HG03432 (cell line): ENCODE measurements around the gene MGAT4B.
A peak's percentile ranks its signal among the peaks of the same experiment; 100 is the strongest.

Source experiments
- ATAC-seq: cut with Tn5 transposase; IDR thresholded peaks from one replicate; pipeline ENCODE4 v1.9.1; 2021; ENCODE audit warnings: mild to moderate bottlenecking, moderate library complexity; ENCODE audit not compliant: unreplicated experiment

The MGAT4B gene

DNA sequence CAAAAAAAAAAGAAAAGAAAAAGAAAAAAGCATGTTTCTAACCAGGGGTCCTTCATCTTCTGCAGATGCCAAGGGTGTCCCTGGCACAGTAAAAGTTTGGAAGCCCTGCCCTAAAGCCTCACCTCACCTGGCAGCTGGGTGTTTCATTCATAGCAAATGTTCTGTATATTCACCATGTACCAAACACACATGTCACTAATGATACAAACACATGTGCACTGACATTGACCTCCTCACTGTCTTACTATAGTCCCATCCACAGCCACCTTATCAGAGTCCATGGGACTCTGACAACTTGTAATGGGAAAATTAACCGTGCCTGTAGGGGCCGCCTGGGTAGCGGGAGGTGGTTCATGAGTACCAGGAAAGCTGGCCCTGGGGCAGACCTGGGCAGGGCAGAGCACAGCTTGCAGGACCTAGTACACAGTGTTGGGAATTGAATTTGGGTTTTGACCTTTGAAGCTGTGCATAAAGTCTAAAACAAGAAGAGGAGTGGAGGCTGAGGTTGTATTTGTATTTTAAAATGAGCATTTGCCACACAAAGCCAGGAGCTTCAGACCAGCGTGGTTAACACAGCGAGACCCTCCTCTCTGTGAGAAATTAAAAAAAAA is 6.4 kb upstream of the MGAT4B start:
- no peak for ATAC-seq

DNA sequence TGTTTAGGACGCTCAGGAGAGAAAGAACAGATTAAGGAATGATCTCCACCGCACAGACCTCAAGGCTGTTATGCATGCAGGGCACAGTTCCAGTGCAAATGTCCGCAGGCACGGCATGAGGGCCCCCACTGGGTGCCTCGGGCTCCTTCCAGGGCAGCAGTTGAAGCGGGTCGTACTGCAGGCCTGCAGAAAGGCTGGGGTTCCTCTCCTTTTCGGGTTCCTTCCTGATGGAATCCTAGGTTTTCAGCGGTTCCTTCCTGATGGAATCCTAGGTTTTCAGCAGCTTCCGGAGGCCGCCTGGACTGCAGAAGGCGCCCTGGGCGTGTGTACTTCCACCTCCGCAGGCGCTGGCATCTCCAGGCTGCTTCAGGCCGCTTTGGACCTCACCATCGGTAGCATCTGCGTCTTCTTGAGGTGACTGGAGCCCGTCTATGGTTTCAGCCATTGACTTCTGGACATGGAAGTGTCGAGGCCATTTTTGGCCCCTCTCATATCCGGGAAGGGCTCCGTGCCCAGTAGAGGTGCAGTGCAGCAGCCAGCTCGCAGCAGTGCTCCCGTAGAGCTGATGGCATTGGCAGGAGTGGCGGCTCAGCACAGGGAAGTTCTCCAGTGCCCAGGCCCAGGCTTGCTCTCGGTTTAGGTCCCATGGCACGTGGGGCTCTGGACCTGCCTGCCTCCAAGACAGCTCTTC is 5.6 kb upstream of the MGAT4B start:
- no peak for ATAC-seq

DNA sequence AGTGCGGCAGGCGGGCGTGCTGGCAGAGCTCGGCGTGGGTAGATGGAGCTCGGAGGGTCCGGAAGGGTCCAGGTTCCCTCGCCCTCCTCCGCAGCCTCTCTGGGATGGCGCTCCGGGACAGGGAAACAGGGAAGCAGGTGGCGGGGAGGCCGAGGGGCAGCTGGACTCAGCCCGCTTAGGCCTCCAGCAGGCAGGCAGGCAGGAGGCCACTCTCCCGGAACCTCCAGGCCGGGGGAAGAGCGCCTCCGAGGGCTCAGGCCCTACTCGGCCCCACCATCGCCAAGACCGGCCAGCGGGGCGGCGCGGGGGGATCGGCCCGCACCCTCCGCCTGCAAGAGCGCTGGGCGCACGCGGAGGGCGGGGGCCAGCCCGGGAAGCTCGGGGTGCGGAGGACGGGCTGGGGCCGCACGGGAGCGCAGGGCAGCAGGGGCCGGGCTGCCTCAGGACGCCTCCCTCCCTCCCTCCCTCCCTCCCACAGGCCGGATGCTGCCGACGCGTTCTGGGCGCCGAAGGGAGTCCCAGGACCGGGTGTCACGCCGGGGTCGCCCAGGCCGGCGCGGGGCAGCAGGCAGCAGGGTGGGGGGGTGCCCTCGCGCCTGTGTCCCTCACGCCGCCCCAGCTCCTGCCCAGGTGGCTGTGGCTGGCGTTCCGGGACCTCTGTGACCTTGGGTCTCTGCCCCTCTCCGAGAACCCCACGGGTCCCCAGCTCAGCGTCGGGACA is 977 bp downstream of the MGAT4B start:
- ATAC-seq: peak; percentile 23

- ATAC-seq: no peak
Observed at GRCh38 chr5:179805070-179805528, 1.6 kb downstream of the MGAT4B start.

- no peak for ATAC-seq
Observed at GRCh38 chr5:179804555-179804947, 2.1 kb downstream of the MGAT4B start.

DNA sequence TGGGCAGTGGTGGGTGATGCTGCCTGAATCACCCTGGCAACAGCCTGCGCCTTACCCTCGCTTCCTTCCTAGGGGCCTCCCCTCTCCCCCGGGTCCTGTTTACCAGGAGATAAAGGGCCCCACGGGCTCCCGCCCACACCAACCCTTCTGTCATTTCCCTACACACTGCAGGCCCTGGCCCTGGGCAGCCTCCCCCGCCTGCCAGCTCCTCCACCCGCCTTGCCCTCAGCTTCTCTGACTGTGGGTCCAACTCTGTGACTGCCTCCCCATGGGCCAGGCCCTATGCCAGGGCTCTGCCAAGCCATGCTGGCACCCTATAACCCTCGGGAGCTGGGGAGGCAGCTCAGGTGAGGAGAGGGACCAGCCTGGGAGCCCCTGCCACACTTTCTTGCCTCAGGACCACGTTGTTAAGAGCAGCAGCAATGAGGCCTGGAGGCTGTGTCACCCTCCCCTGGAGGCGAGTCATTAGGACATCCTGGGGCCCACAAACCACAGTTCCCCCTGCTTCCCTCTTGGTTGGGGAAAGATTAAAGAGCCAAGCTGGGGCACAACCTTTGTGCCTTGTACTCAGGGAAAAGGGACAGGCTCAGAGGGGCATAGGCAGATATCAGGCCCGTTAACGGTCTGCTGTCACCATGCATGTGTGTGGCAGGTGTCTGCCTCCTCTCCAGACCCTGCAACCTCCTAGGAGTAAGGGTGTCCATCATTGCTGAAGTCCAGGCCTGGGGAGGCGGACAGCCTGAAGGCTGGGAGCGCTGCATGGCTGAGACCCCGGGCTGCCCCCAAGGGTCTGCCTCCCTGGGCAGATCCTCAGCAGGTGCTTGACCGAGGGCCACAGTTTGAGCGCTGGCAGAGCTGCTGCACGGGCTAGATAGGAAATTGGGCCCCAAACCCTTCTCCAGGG is 2.8 kb downstream of the MGAT4B start:
- no peak for ATAC-seq

DNA sequence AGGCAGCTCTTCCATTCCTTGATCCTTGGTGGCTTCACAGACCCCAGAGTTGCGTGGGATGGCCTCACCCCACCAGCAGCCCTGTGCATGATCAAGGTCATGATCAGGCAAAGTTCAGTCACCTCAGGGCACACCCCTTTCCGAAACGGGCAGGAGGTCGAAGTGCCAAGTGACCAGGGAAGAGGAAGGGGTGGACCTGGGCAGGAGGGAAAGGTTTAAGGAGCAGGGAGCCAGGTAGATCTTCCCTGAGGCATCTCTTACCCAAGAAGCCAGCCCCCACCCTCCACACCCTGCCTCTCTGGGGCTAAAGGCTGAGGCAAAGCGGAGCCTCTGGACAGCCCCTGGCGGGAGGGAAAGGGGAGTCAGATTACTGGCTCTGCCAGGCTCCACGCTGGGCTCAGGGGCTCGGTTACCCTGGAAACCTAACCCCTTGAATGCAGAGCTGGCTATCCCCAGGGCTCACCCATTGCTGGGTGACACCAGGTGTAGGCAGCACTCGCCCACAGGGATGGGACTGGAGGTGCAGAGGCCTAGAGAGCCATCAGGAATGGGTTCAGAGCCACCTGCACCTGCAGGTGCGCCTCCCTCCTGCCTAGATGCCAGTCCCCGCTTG is 3.6 kb downstream of the MGAT4B start:
- ATAC-seq: no peak

- ATAC-seq: no peak
Observed at GRCh38 chr5:179802207-179802883, 4.3 kb downstream of the MGAT4B start.

- ATAC-seq: peak; percentile 23
Observed at GRCh38 chr5:179801304-179802206, 5.1 kb downstream of the MGAT4B start.

DNA sequence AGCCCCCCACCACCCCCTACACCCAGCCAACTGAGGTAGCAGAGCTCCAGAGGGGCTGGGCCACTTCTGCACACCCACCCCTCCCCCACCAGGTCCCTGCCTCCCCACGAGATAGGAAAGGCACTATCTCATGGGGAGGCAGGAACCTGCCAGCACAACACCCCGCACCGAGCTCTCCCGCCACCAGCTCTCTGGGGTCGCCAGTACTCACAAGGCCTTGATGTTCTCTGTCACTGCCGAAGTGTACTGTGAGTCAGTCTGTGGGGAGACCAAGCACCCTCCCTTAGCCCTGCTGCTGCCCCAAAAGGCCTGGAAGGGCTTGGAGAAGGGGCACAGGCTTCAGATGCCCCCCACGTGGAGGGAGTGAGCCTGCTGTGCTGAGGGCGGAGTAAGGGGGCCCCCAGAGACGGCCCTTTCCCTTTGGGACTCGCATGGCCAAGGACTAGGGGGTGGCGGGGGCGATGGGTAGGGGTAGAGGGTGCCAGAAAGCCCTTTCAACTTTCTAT is 5.9 kb downstream of the MGAT4B start:
- no peak for ATAC-seq

DNA sequence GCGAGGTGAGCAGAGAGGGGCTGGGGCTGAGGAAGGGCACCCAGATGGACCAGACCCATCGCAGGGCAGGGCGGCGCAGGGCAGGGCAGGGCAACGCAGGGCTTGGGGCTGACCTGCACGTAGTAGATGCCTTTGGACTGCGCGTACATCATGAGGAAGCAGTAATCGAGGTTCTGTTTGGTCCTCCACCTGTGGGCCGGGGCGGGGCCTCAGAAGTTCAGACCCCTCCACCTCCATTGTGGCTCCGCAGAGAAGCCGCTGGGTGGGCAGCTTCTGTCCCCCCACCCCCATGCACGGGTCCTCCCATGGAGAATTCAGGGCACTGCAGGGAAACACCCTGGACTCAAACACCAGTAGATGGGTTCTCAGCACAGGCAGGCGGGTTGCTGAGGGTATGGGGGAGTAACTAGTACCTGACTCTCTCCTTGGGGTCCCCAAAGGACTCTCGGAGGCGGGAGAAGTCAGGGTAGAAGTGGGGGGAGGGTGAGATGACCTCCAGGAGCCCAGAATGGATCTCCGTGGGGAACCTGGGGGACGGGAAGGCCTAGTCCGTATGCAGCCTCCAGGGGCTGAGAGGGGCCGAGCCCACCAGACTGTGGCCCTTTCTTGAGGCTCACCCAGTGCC is 6.5 kb downstream of the MGAT4B start:
- ATAC-seq: no peak

DNA sequence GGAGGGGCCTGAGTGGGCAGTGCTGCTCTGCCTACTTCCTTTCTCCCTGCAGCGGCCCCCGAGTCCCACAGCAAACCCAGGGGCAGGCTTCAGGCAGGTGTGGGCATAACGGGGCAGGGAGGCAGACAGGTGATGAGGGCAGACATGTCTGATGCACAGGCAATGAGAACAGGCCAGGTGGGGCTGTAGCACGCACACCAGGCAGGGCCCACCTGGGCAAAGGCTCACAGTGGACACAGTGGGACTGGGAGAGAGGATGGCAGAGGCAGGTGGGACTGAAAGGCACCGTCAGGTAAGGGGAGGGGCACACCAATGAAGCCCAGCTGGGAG is 7.1 kb downstream of the MGAT4B start:
- no peak for ATAC-seq

- no peak for ATAC-seq
Observed at GRCh38 chr5:179798771-179799643, 7.7 kb downstream of the MGAT4B start.

- no peak for ATAC-seq
Observed at GRCh38 chr5:179798144-179798770, 8.4 kb downstream of the MGAT4B start.

DNA sequence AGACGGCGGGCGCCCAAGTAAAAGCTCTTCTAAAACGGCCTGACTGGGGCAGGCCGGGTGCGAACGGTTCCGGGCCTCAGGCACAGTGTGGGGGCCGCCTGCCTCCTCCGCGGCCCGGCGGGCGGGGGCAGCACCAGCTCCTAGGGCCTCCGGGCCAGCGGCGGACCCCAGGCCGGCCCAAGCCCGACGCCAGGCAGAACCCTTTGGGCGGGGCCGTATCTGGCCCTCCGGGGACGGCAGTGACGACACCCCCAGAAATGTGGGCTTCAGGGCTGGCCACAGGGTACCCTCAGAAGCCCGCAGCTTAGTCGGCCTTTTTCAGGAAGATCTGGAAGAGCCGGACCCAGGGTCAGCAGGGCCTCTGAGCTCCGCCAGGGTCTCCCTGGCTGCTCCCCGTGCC is 8.9 kb downstream of the MGAT4B start:
- ATAC-seq: no peak

GRCh38 chr5:179796877-179797608 is 9.6 kb downstream of the MGAT4B start:
- no peak for ATAC-seq
